Kidney (tissue), 14 donors: ENCODE measurements around the gene TEX53. TPM values are rescaled to one million over a fixed set of nuclear protein-coding genes. Genes with fewer than 3 reads are reported as not detected.

Source experiments
- DNase-seq, 5 donors: peaks; one replicate each; pipeline ENCODE4 v3.0.0-alpha.2; 2013 to 2020
- FAIRE-seq: peaks from 2 replicates; lab custom pipeline; 2012; peaks lifted over from hg19 to GRCh38; lab: Jason Lieb, UNC
- H3K27ac ChIP-seq, 2 donors: one replicate each; pipeline ENCODE4 v1.7.0; 2013; ENCODE audit warnings: low read depth in 2 of 2, low read length in 2 of 2, inconsistent platforms in 1 of 2
- H3K27me3 ChIP-seq: one replicate; pipeline ENCODE4 v1.7.1; 2013; ENCODE audit warnings: low read length, inconsistent platforms; ENCODE audit not compliant: control insufficient read depth, insufficient read depth
- H3K36me3 ChIP-seq, 3 donors: one replicate each; pipeline versions ENCODE4 v1.7.0 to v1.7.1; 2013; ENCODE audit warnings: low read length in 3 of 3, control low read depth in 1 of 3, inconsistent platforms in 1 of 3; ENCODE audit not compliant: insufficient read depth in 3 of 3, control insufficient read depth in 2 of 3
- H3K4me1 ChIP-seq, 3 donors: one replicate each; pipeline versions ENCODE4 v1.7.0 to v1.7.1; 2013; ENCODE audit warnings: low read length in 3 of 3, inconsistent platforms in 1 of 3, low read depth in 1 of 3; ENCODE audit not compliant: control insufficient read depth in 2 of 3, insufficient read depth in 2 of 3
- H3K4me3 ChIP-seq, 3 donors: one replicate each; pipeline versions ENCODE4 v1.7.0 to v1.8.1; 2013; ENCODE audit warnings: low read length in 3 of 3, control low read depth in 1 of 3, inconsistent platforms in 1 of 3
- H3K9ac ChIP-seq, 3 donors: one replicate each; pipeline versions ENCODE4 v1.7.0 to v1.7.1; 2013; ENCODE audit warnings: low read length in 3 of 3, control low read depth in 1 of 3, inconsistent platforms in 1 of 3
- H3K9me3 ChIP-seq, 3 donors: one replicate each; pipeline versions ENCODE4 v1.7.0 to v1.7.1; 2013; ENCODE audit warnings: low read length in 3 of 3, control low read depth in 1 of 3, inconsistent platforms in 1 of 3; ENCODE audit not compliant: control insufficient read depth in 2 of 3, insufficient read depth in 1 of 3
- CTCF ChIP-seq: IDR thresholded peaks from 3 replicates; pipeline ENCODE4 v1.5.1; 2012; ENCODE audit warnings: mild to moderate bottlenecking, moderate library complexity, borderline replicate concordance; ENCODE audit not compliant: insufficient read depth; ENCODE audit errors: extremely low read depth
- intact Hi-C: fragments of 100-400 bp; cut with DNase I; formaldehyde crosslinking; loops from one replicate; pipeline ENCODE4 v1.11.1; 2022
- polyA plus RNA-seq: library from polyadenylated mRNA; stranded (reverse); fragments of 350-450 nt; fragmentation: Illumina TruSeq; extraction: RNeasy Lipid Tissue Mini Kit (QIAGEN cat#74804); gene quantifications from one replicate; pipeline ENCODE4 v1.2.3, GENCODE V29; 2014; ENCODE audit warnings: low read depth, low replicate concordance; ENCODE audit not compliant: insufficient read depth
- total RNA-seq: library from RNA; stranded (reverse); fragmentation: NEBNext Ultra II Directional; extraction: Animal tissue kit (Norgen Biotek cat#: 25700); gene quantifications from one replicate; pipeline ENCODE4 v1.2.1, GENCODE V29; 2021
- donor health status: control.
- donor health status: control.
- donor health status: control.
- donor health status: control.
- donor health status: control.
- donor health status: DM: yes; HTN: yes; CAD: no.
- donor health status: Normal renal cell carcinoma (clear cell type).

TEX53 gene
- total and polyA plus RNA-seq, 2 donors from 2014 or later: not detected

- TF ChIP-seq CTCF: no peak
- DNase-seq (no peak), FAIRE-seq (no peak)
- no peaks in the 10 kb centered on the region for H3K4me1 ChIP-seq
- H3K27ac ChIP-seq: no peak overlapping the region
- H3K36me3 ChIP-seq: no peaks in the 10 kb centered on the region
- no peak overlapping the region for H3K4me3 ChIP-seq
- no peaks in the 10 kb centered on the region for H3K27me3 ChIP-seq
- no peaks in the 10 kb centered on the region for H3K9me3 ChIP-seq
- no peak overlapping the region for H3K9ac ChIP-seq
- intact Hi-C loops: loop anchor here (10.0 kb wide), 1 partner anchor 237 kb away; no protein-coding TSS in a partner anchor
These were observed 20.5 kb upstream of the TEX53 start for GRCh38 chr9:114678130-114678529.

GRCh38 chr9:114677418-114677817 lies 19.8 kb upstream of the TEX53 start:
- Histone ChIP-seq H3K36me3 (no peaks in the 10 kb centered on the region), H3K9me3 (no peaks in the 10 kb centered on the region), H3K27ac (no peak overlapping the region), H3K4me1 (no peaks in the 10 kb centered on the region), H3K27me3 (no peaks in the 10 kb centered on the region), H3K4me3 (no peak overlapping the region), H3K9ac (no peak overlapping the region)
- TF ChIP-seq CTCF: no peak
- peak in 3 of 5 donors; percentile 22 to 80 (median 54) for DNase-seq
- FAIRE-seq: no peak
- intact Hi-C loops: loop anchor here (10.0 kb wide), 1 partner anchor 237 kb away; no protein-coding TSS in a partner anchor

- no peak for TF ChIP-seq CTCF
- H3K4me3 ChIP-seq: no peak overlapping the region
- FAIRE-seq (no peak), DNase-seq (no peak)
- H3K9ac ChIP-seq: no peak overlapping the region
- no peak overlapping the region for H3K27ac ChIP-seq
- intact Hi-C loops: loop anchor here (10.0 kb wide), 1 partner anchor 238 kb away; no protein-coding TSS in a partner anchor
- no peaks in the 10 kb centered on the region for H3K36me3 ChIP-seq
- H3K27me3 ChIP-seq: no peaks in the 10 kb centered on the region
- no peaks in the 10 kb centered on the region for H3K4me1 ChIP-seq
- no peaks in the 10 kb centered on the region for H3K9me3 ChIP-seq
These were observed 19.3 kb upstream of the TEX53 start for GRCh38 chr9:114676901-114677300.
